HCT116 (cell line): ENCODE measurements around the gene IGSF21. TPM values are rescaled to one million over a fixed set of nuclear protein-coding genes. Genes with fewer than 3 reads are reported as not detected.

Experiments
- ATAC-seq: fragments of 200-7000 bp; cut with Tn5 transposase; 2 replicates; pipeline ENCODE4 v1.9.1; 2020; ENCODE audit warnings: mild to moderate bottlenecking, moderate library complexity
- BruUV-seq: library from RNA; stranded (reverse); fragments of 400-500 nt; replicated peaks from 2 replicates; lab custom pipeline; 2021; lab: Mats Ljungman, UMichigan
- CTCF ChIA-PET: fragments of 300-600 bp; sonication (Branson Sonifier 250); formaldehyde crosslinking; loops from one replicate; lab custom pipeline; 2021; ENCODE audit warnings: antibody characterized with exemption; lab: Charles Lee
- POLR2A ChIA-PET: fragments of 300-600, 350-600 bp; sonication (Branson Sonifier 250); formaldehyde crosslinking; loops from one replicate; lab custom pipeline; 2021; ENCODE audit warnings: antibody characterized with exemption; lab: Charles Lee
- RAD21 ChIA-PET, 2 experiments: fragments of 300-600 bp; sonication (Branson Sonifier 250); formaldehyde crosslinking; loops; one replicate each; lab custom pipeline; 2023; ENCODE audit warnings: low total read pairs in 2 of 2; ENCODE audit not compliant: uncharacterized antibody in 2 of 2, unreplicated experiment in 2 of 2, low non-redundant PET in 1 of 2; lab: Charles Lee
- DNase-seq: peaks from one replicate; pipeline ENCODE4 v3.0.0-alpha.2; 2010; ENCODE audit warnings: low read depth, low spot score
- H2AFZ ChIP-seq: fragments of 200-600 bp; shearing (Covaris generic), sonication (generic); 2 replicates; pipeline ENCODE4 v1.6.1; 2017; ENCODE audit warnings: low read depth, mixed run types, mixed read lengths, antibody characterized with exemption, low read length; ENCODE audit not compliant: poor library complexity, severe bottlenecking
- H3K27ac ChIP-seq: 2 replicates; pipeline ENCODE4 v1.5.1; 2012; ENCODE audit warnings: low read depth, low read length
- H3K27me3 ChIP-seq: fragments of 200-600 bp; sonication (generic); 2 replicates; pipeline ENCODE4 v1.6.1; 2016; ENCODE audit warnings: mixed run types, low read length, mixed read lengths; ENCODE audit not compliant: insufficient read depth
- H3K36me3 ChIP-seq, 2 experiments: fragments of 200-500 bp in 1 of 2; fragments of 200-600 bp in 1 of 2; sonication (Bioruptor generic) in 1 of 2; sonication (generic) in 1 of 2; 2 replicates each; pipeline versions ENCODE4 v1.5.1 to v1.6.1; 2014 to 2016; ENCODE audit warnings: low read length in 2 of 2, inconsistent platforms in 1 of 2, mixed read lengths in 1 of 2, mixed run types in 1 of 2; ENCODE audit not compliant: insufficient read depth in 2 of 2, control insufficient read depth in 1 of 2
- H3K4me1 ChIP-seq, 2 experiments: fragments of 200-600 bp in 1 of 2; sonication (generic) in 1 of 2; 2 replicates each; pipeline versions ENCODE4 v1.5.1 to v1.6.1; 2012 to 2017; ENCODE audit warnings: low read length in 2 of 2, inconsistent platforms in 1 of 2, mild to moderate bottlenecking in 1 of 2, mixed read lengths in 1 of 2, mixed run types in 1 of 2, moderate library complexity in 1 of 2; ENCODE audit not compliant: insufficient read depth in 2 of 2, control insufficient read depth in 1 of 2
- H3K4me2 ChIP-seq: fragments of 200-600 bp; sonication (generic); 2 replicates; pipeline ENCODE4 v1.6.1; 2017; ENCODE audit warnings: mixed run types, low read length, mixed read lengths
- H3K4me3 ChIP-seq, 2 experiments: fragments of 200-600 bp in 1 of 2; sonication (generic) in 1 of 2; replicated peaks in 1 of 2; 2 replicates each; pipeline ENCODE4 v1.5.1; 2011 to 2016; ENCODE audit warnings: low read length in 2 of 2, control low read depth in 1 of 2, low read depth in 1 of 2, mild to moderate bottlenecking in 1 of 2, mixed read lengths in 1 of 2, mixed run types in 1 of 2
- H3K79me2 ChIP-seq: fragments of 200-600 bp; sonication (generic); 2 replicates; pipeline ENCODE4 v1.6.1; 2017; ENCODE audit warnings: mild to moderate bottlenecking, mixed run types, low read length, moderate library complexity, mixed read lengths; ENCODE audit not compliant: insufficient read depth
- H3K9ac ChIP-seq: fragments of 200-600 bp; sonication (generic); 2 replicates; pipeline ENCODE4 v1.6.1; 2016; ENCODE audit warnings: low read length, mixed read lengths
- H3K9me2 ChIP-seq: fragments of 200-600 bp; sonication (generic), shearing (Covaris generic); 2 replicates; pipeline ENCODE4 v1.6.1; 2017; ENCODE audit warnings: mixed run types, mild to moderate bottlenecking, moderate library complexity; ENCODE audit not compliant: insufficient read depth
- H3K9me3 ChIP-seq, 2 experiments: fragments of 200-500 bp in 1 of 2; fragments of 200-600 bp in 1 of 2; sonication (Bioruptor generic) in 1 of 2; sonication (generic) in 1 of 2; 2 replicates each; pipeline ENCODE4 v1.6.1; 2014 to 2017; ENCODE audit warnings: low read length in 2 of 2, mixed read lengths in 2 of 2, inconsistent platforms in 1 of 2, low read depth in 1 of 2, mild to moderate bottlenecking in 1 of 2, mixed run types in 1 of 2, moderate library complexity in 1 of 2; ENCODE audit not compliant: control insufficient read depth in 1 of 2, insufficient read depth in 1 of 2
- H4K20me1 ChIP-seq: fragments of 200-600 bp; sonication (generic), shearing (Covaris generic); 2 replicates; pipeline ENCODE4 v1.6.1; 2017; ENCODE audit warnings: mixed run types, mild to moderate bottlenecking, moderate library complexity; ENCODE audit not compliant: insufficient read depth
- CBX3 ChIP-seq: IDR thresholded peaks from 2 replicates; pipeline ENCODE4 v1.6.1; 2012; ENCODE audit warnings: low read depth
- CEBPB ChIP-seq: IDR thresholded peaks from 2 replicates; pipeline ENCODE4 v1.6.1; 2012; ENCODE audit warnings: low read depth
- EZH2 ChIP-seq: fragments of 200-600 bp; sonication (generic); IDR thresholded peaks from 2 replicates; pipeline ENCODE4 v1.6.1; 2017; ENCODE audit warnings: antibody characterized with exemption, mixed run types
- EZH2phosphoT487 ChIP-seq: fragments of 200-600 bp; IDR thresholded peaks from 2 replicates; pipeline ENCODE4 v1.6.1; 2018; ENCODE audit warnings: antibody characterized with exemption, borderline replicate concordance
- FOSL1 ChIP-seq: IDR thresholded peaks from 2 replicates; pipeline ENCODE4 v1.6.1; 2012; ENCODE audit warnings: low read depth
- JUND ChIP-seq: IDR thresholded peaks from 2 replicates; pipeline ENCODE4 v1.6.1; 2012
- MAX ChIP-seq: IDR thresholded peaks from 2 replicates; pipeline ENCODE4 v1.6.1; 2012
- POLR2A ChIP-seq: IDR thresholded peaks from 2 replicates; pipeline ENCODE4 v1.7.0; 2011; ENCODE audit warnings: borderline replicate concordance; ENCODE audit not compliant: insufficient read depth, insufficient read length; ENCODE audit errors: extremely low read depth
- POLR2AphosphoS5 ChIP-seq: IDR thresholded peaks from 2 replicates; pipeline ENCODE4 v1.6.1; 2011; ENCODE audit warnings: mild to moderate bottlenecking, low read depth, low read length, moderate library complexity
- RAD21 ChIP-seq: IDR thresholded peaks from 2 replicates; pipeline ENCODE4 v1.6.1; 2012; ENCODE audit warnings: low read depth, mild to moderate bottlenecking
- REST ChIP-seq: IDR thresholded peaks from 2 replicates; pipeline ENCODE4 v1.6.1; 2012; ENCODE audit warnings: low read depth
- SIN3A ChIP-seq: IDR thresholded peaks from 2 replicates; pipeline ENCODE4 v1.6.1; 2012; ENCODE audit warnings: low read depth
- SP1 ChIP-seq: IDR thresholded peaks from 2 replicates; pipeline ENCODE4 v1.6.1; 2012; ENCODE audit warnings: low read depth
- SRF ChIP-seq: IDR thresholded peaks from 2 replicates; pipeline ENCODE4 v1.6.1; 2012; ENCODE audit warnings: low read depth
- TCF7L2 ChIP-seq: IDR thresholded peaks from 2 replicates; pipeline ENCODE4 v1.7.0; 2011; ENCODE audit warnings: borderline replicate concordance, inconsistent platforms; ENCODE audit not compliant: insufficient read depth, insufficient read length; ENCODE audit errors: extremely low read depth
- YY1 ChIP-seq: IDR thresholded peaks from 2 replicates; pipeline ENCODE4 v1.6.1; 2011; ENCODE audit warnings: low read length, low read depth, moderate library complexity, mild to moderate bottlenecking; ENCODE audit not compliant: insufficient replicate concordance; ENCODE audit errors: extremely low read depth
- ZNF274 ChIP-seq: fragments of 200-500 bp; sonication (Bioruptor generic); IDR thresholded peaks from 2 replicates; pipeline ENCODE4 v1.6.1; 2014; ENCODE audit warnings: mild to moderate bottlenecking, low read depth, low read length, inconsistent platforms
- intact Hi-C: fragments of 100-400 bp; cut with micrococcal nuclease; formaldehyde crosslinking; loops from 2 replicates; pipeline ENCODE4 v1.10.0; 2022
- total RNA-seq: library from RNA; stranded (reverse); gene quantifications from one replicate; pipeline ENCODE4 v1.2.1, GENCODE V29; 2021; ENCODE audit not compliant: unreplicated experiment
- TF ChIP-seq, protein P1 (sequence below): IDR thresholded peaks from 2 replicates; pipeline ENCODE4 v1.6.1; 2012

Gene IGSF21
- total RNA-seq, 1 experiment from 2014 or later, result not detected

DNA sequence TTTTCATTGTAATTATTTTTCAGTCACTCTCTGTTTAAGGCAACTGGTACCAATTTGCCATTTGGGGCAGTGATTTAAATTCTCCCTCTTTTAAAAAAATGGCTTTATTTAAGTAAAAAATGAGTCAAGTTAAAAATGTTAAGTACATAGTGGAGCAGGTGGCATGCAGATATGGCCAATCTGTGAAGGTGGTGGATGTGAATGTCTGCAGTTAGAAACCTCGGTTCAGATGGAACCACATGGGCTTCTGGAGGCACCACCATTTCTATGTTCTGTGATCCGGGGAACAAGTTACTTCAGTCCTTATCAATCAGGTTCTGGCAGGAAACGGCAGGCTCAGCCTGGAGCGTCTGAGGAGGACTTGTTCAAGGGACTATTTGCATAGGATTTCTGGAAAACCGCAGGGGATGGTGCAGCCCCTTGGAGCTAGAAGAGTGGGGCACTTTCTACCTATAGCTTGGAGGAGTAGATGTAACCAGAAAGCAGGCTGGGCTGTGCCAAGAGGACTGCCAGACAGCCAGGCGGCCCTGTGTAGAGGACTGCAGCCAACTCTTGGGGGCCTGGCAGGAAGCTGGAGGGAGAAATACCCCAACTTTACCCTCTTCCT, 12.3 kb downstream of the IGSF21 start:
- no peak for ATAC-seq
- H3K36me3 ChIP-seq, result no peaks in the 10 kb centered on the region
- POLR2A ChIA-PET, result no interaction called here
- CTCF ChIA-PET, result interaction anchor here (0.6 kb wide), 1 partner anchor 115 kb away, joined by 3 read pairs; no protein-coding TSS in a partner anchor
- H4K20me1 ChIP-seq, result no peaks in the 10 kb centered on the region
- peaks cover 48% of the 10 kb centered on the region for H3K27me3 ChIP-seq
- TF ChIP-seq CBX3 (no peak), MAX (no peak), JUND (no peak), SP1 (no peak), POLR2A (no peak), POLR2AphosphoS5 (no peak), CEBPB (no peak), SIN3A (no peak), REST (no peak), FOSL1 (no peak), RAD21 (no peak), SRF (no peak), ZNF274 (no peak), TCF7L2 (no peak), EZH2 (no peak), EZH2phosphoT487 (no peak), YY1 (no peak)
- TF ChIP-seq, protein P1, sequence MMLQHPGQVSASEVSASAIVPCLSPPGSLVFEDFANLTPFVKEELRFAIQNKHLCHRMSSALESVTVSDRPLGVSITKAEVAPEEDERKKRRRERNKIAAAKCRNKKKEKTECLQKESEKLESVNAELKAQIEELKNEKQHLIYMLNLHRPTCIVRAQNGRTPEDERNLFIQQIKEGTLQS, result no peak
- no peaks in the 10 kb centered on the region for H3K4me1 ChIP-seq
- no peak overlapping the region for H3K4me3 ChIP-seq
- no peak overlapping the region for H3K9ac ChIP-seq
- H3K79me2 ChIP-seq, result no peaks in the 10 kb centered on the region
- no peaks in the 10 kb centered on the region for H3K9me2 ChIP-seq
- H3K4me2 ChIP-seq, result no peak overlapping the region
- no peak overlapping the region for H3K27ac ChIP-seq
- no peaks in the 10 kb centered on the region for H3K9me3 ChIP-seq
- no TSS peak for BruUV-seq
- intact Hi-C loops, result no loop called here
- no peak for DNase-seq
- H2AFZ ChIP-seq, result no peak overlapping the region
- RAD21 ChIA-PET, result no interaction called here
